ENCODE measurements around the gene ANKH.

Gene ANKH

GRCh38 chr5:14766584-14766983, 105.0 kb downstream of the ANKH start:
- no peak for DNase-seq (ENCODE audit: low read depth in 4 of 4, low spot score in 1 of 4)

DNA sequence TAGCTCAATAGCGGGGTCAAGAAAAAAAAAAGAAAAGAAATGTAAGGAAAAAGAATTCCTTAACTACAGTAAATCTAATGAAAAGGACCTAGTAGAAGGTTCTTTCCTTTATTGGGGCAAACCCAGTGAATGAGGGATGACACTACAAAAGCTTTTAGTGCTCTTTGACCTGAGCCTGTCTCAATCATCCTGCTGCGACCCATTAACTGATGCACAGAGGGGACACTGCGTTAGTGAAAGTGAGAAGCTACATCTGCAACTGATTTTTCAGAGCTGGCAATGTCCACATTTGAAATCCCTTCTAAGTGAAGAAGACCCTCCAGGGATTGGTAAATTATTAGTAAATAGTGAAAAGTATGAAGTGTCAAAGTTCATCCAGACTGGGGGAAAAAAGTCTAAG, 106.0 kb downstream of the ANKH start:
- no peak for DNase-seq (ENCODE audit: low read depth in 4 of 4, low spot score in 1 of 4)

DNA sequence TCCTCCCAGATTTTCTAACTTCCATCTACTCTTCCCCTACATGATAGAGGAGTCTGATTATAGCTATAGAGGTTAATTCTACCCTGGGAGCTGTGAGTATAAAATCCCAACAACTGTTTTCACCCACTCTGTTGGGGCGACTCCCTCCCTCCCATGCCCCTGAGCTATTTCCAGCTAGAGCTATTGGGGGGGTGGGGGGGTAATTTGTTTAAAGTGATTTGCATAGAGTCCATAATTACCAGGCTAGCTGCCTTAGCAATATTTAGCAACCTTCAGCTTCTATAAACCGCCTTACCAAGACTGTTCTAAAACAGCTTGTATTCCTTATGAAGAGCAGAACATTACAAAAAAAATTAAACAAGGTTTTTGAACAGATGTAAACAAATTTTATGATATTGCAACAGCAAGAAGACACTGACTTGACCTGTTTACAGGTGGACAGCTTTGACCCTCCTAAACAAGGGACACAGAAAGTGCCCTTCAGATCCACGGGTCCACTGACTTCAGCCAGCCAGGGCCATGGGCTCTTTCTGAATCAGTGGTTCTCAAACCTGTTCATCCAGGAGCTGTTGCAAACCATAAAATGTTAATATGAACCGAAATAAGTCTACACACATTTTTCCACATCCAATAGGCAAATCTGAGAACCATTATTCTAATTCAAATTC, 108.9 kb downstream of the ANKH start:
- DNase-seq (ENCODE audit: low read depth in 4 of 4, low spot score in 1 of 4): no peak

DNA sequence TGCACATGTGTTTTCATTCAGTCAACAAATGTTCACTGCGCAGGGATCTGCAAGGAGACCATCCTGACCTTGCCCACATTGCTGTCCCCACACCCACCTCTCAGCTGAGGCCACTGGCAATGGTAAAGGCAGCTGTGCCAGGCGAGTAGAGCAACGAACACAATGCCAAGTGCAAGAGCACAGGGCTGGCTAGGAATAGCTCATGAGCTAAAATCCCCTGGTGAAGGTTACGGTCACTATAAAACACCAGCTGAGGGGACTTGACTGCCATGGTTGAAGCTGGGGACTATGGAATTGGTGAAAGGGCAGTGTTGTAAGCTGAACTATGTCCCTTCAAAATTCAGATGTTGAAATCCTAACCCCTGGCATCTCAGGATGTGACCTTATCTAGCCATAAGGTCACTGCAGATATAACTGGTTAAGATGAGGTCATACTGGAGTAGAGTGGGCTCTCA, 111.0 kb downstream of the ANKH start:
- DNase-seq (ENCODE audit: low read depth in 4 of 4, low spot score in 1 of 4): no peak

DNA sequence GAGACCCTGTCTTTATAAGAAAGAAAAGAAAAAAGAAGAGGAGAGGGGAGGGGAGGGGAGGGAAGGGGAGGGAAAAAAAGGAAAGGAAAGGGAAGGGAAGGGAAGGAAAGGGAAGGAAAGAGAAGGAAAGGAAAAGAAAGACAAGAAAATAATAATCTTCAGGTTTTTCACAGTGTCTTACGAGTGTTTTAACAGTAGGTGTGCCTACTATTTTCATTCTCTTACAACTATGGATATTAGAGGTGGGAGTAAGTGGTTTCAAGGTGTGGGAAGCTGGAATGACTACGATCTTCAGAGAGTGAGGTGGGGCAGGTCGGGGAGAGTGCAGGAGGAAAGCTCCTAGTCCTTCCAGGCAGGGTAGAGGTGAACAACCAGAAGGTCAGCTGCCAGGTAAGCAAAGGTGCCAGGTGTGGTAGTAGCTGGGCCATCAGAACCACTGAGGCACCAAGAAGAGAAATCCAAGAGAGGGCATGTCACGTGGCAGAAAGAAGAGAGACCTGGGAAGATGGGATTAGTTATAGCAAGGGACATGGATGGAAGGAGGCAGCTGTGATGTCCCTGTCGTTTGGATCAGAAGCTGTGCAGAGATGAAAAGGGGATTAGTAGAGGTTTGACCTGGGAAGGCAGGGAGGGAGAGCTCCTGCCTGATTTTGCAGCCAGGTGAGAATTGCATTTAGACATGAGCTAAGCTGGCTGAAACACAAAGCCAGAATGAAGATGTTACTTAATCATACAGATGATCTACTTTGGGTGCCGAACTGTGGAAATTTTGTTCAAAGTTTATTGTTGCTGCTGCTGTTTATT, 111.6 kb downstream of the ANKH start:
- no peak for DNase-seq (ENCODE audit: low read depth in 4 of 4, low spot score in 1 of 4)

DNA sequence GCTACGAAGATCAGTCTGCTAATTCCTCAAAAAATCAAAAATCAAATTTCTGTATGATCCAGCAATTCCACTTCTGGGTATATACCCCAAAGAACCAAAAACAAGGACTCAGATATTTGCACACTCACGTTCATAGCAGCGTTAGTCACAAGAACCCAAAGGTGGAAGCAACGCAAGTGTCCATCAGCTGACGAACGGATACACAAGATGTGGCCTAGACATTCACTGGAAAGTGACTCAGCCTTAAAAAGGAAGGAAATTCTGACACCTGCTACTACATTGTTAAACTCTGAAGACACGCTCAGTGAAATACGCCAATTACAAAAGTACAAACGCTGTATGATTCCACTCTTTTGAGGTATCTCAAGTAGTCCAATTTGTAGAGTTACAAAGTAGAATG, 113.7 kb downstream of the ANKH start:
- no peak for DNase-seq (ENCODE audit: low read depth in 4 of 4, low spot score in 1 of 4)

DNA sequence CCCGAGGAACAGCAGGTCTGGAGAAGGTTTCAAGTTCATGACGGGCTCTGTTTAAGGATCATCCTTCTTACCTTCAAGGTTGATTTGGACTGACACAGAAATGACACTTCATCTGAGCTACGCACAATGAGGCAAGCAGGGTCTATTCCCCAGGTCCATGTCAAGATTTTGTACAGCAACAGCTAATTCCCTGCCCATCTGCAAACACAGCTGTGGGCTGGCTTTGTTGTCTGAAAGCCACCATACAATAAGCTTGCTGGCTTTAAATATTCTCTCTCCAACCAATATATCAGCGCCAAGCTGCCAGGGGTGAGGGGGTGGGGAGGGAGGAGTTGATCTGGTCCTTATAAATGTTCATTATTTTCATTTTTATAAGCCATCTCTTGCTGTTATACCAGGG, 115.1 kb downstream of the ANKH start:
- DNase-seq (ENCODE audit: low read depth in 4 of 4, low spot score in 1 of 4): no peak

DNA sequence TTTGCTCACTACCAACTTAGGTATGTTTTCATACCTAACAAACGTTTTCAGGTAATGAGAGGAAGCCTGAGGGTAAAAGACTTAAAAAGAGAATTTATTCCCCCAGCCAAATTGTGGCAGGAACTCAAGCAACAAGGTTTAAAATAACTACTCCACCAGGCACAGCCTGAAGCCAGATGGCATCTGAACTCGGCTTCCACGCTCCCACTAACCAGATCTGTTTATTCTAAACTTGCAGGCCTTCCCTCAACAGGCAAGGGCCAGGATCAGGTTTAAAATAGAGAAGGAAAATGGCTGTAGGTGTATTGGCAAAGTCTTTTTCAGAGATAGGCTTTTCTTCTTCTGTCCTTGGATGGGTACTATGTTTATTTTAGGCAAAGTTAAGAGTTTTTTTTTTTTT, 117.6 kb downstream of the ANKH start:
- DNase-seq (ENCODE audit: low read depth in 4 of 4, low spot score in 1 of 4): no peak

GRCh38 chr5:14753292-14753691, 118.3 kb downstream of the ANKH start:
- no peak for DNase-seq (ENCODE audit: low read depth in 4 of 4, low spot score in 1 of 4)

DNA sequence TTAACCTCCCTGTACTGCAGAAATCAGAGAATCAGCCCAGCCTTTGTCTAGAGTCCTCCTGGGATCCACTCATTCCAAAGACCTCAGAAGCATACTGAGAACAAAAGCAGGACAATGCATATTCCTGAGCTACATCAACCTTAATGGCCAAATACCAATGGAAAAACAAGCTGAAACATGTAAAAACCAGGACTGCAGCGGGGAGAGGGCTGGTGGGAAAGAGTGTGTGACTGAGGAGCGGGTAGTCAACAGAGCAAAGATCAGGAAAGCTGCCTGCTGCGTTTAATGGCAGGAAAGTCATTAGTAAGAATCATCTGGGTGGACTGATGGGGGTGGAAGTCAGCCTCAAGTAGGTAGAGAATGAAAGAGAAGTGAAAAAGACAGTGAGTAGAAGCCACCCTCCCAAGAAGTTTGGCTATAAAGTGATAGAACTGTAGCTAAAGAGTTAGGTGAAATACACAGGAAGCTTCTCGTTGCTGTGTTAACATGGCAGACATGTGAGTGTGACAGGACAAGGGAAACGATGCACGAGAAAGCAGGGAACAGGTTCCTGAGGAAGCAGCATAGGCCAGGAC, 119.0 kb downstream of the ANKH start:
- DNase-seq (ENCODE audit: low read depth in 4 of 4, low spot score in 1 of 4): no peak

DNA sequence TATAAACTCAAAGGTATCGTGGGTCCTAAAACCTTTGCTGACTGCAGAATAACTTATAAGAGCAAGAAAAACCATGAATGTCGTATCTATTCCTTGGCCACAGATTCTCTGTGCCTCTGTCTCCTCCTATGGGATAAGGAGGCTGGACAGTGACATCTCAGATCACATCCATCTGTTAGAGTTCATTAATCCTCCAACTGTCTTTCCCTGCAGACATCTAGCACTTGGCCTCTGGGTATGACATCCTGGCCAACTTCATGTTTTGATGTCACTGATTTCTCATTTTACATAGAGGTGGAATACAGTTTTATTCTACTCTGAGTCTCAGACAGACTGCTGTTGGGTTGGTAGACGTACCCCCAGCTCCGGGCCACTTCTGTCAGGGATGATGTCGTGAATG, 120.9 kb downstream of the ANKH start:
- DNase-seq (ENCODE audit: low read depth in 4 of 4, low spot score in 1 of 4): no peak

GRCh38 chr5:14749579-14750101, 121.9 kb downstream of the ANKH start:
- DNase-seq (ENCODE audit: low read depth in 4 of 4, low spot score in 1 of 4): no peak

- no peak for DNase-seq (ENCODE audit: low read depth in 4 of 4, low spot score in 1 of 4)
Measured at GRCh38 chr5:14748180-14748900, 123.2 kb downstream of the ANKH start.

GRCh38 chr5:14745753-14746152, 125.8 kb downstream of the ANKH start:
- DNase-seq (ENCODE audit: low read depth in 4 of 4, low spot score in 1 of 4): no peak

DNA sequence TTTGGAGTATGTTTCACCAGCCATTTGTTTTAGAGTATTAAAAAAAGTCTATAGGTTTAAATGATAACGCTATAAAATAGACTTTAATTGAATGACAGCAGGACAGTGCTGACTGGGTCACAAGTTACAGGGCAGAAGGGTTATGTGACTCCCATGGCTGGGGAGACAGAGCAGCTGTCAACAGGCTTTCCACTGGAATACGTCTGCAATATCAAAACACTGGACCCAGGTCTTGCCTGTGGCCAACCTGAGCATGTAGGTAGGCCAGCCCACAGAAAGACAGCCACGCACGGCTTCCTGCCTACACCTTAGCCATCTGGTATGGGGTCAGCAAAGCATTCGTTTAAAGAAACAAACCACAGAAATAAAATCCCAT, 126.4 kb downstream of the ANKH start:
- DNase-seq (ENCODE audit: low read depth in 4 of 4, low spot score in 1 of 4): no peak

GRCh38 chr5:14744296-14745187, 127.0 kb downstream of the ANKH start:
- DNase-seq (ENCODE audit: low read depth in 4 of 4, low spot score in 1 of 4): no peak

GRCh38 chr5:14743601-14744295, 127.8 kb downstream of the ANKH start:
- no peak for DNase-seq (ENCODE audit: low read depth in 4 of 4, low spot score in 1 of 4)

DNA sequence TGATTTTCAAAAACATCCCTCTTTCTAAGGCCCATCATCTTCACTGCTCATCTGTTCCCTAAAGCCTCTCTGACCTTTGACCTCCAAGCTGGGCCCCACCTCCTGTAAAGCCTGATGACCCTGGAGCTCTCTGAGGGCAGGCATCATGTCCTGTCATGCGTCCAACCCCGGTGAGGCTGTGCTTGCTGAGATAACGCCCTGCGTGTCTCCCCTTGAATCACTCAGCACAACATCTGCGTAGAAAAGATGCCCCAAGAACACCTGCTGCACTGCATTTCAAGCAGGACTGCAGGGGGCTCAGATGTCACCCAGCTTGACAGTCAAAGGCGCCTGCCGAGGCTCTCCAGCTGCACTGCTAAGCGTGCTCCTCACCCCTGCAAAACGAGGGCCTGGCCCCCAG, 129.1 kb downstream of the ANKH start:
- DNase-seq (ENCODE audit: low read depth in 4 of 4, low spot score in 1 of 4): no peak

DNA sequence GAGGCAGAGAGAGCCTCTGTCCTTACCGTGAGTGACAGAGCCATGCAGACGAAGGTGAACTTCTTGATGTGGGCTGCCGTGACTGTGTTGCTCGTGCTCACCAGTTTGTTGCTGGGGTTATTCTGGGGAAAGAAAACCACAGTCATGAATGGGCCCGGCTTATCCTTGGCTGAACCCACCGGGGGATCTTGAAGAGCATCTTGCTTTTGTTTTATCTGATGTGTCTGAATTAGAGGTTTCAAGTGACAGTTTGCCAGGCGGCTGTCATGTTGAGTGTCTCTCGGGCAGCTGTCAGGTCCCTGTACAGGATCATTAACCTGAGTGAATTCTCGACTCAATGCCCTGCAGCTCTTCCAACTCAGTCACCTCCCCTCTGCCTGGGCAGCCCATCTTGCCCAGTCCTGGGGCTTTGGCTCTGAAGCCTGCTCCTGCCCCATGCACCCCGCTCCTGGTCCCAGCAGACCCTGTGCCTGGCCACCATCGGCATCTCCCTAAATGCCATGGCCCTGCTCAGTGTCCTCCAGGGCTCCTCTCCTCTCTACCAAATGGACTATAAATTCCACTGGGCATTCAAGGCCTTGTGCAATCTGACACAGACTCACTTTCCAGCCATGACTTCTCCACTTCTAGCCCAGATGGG, 129.7 kb downstream of the ANKH start:
- DNase-seq (ENCODE audit: low read depth in 4 of 4, low spot score in 1 of 4): no peak

All from stimulated activated CD4-positive, alpha-beta T cell treated with anti-CD3 and anti-CD28 coated beads, Interleukin-1b, Interleukin-23, amount 100 ng/mL, for 24 hours (primary cell).